Measurements from ENCODE around the gene C20orf204.

GRCh38 chr20:64086801-64087200, 50.8 kb downstream of the C20orf204 start:
- TF ChIP-seq, protein P1, sequence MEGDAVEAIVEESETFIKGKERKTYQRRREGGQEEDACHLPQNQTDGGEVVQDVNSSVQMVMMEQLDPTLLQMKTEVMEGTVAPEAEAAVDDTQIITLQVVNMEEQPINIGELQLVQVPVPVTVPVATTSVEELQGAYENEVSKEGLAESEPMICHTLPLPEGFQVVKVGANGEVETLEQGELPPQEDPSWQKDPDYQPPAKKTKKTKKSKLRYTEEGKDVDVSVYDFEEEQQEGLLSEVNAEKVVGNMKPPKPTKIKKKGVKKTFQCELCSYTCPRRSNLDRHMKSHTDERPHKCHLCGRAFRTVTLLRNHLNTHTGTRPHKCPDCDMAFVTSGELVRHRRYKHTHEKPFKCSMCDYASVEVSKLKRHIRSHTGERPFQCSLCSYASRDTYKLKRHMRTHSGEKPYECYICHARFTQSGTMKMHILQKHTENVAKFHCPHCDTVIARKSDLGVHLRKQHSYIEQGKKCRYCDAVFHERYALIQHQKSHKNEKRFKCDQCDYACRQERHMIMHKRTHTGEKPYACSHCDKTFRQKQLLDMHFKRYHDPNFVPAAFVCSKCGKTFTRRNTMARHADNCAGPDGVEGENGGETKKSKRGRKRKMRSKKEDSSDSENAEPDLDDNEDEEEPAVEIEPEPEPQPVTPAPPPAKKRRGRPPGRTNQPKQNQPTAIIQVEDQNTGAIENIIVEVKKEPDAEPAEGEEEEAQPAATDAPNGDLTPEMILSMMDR (IDR thresholded peaks at IDR 0.05; ENCODE audit: borderline replicate concordance, extremely low read depth, low read length, poor library complexity, severe bottlenecking) = no peak
- TF ChIP-seq EZH2 (IDR thresholded peaks at IDR 0.05; ENCODE audit: borderline replicate concordance, low read depth, low read length, severe bottlenecking) = no peak
